OCI-LY7 (cell line): ENCODE results near the gene ADAMTSL4. TPM values are rescaled to one million over a fixed set of nuclear protein-coding genes. Genes with fewer than 3 reads are reported as not detected.

ENCODE experiments used
- BruUV-seq: library from RNA; stranded (reverse); fragments of 400-500 nt; replicated peaks from 2 replicates; lab custom pipeline; 2021; lab: Mats Ljungman, UMichigan
- CTCF ChIA-PET: fragments of 300-600 bp; sonication (Branson Sonifier 250); formaldehyde crosslinking; loops from one replicate; lab custom pipeline; 2022; ENCODE audit warnings: antibody characterized with exemption; ENCODE audit not compliant: unreplicated experiment; lab: Charles Lee
- POLR2A ChIA-PET: fragments of 300-600 bp; sonication (Branson Sonifier 250); formaldehyde crosslinking; loops from one replicate; lab custom pipeline; 2022; ENCODE audit warnings: antibody characterized with exemption; lab: Charles Lee
- DNase-seq: peaks from one replicate; pipeline ENCODE4 v3.0.0-alpha.2; 2015; ENCODE audit warnings: low spot score
- H2AFZ ChIP-seq: fragments of 200-600 bp; sonication (generic), shearing (Covaris generic); 2 replicates; pipeline ENCODE4 v1.6.1; 2014; ENCODE audit warnings: mild to moderate bottlenecking, antibody characterized with exemption, low read length, moderate library complexity
- H3K27ac ChIP-seq: fragments of 200-600 bp; sonication (generic); 2 replicates; pipeline ENCODE4 v1.5.1; 2014; ENCODE audit warnings: mixed run types, low read depth, mild to moderate bottlenecking, moderate library complexity, low read length, inconsistent platforms; ENCODE audit not compliant: poor library complexity, severe bottlenecking
- H3K36me3 ChIP-seq: fragments of 200-600 bp; sonication (generic); 2 replicates; pipeline ENCODE4 v1.6.1; 2014; ENCODE audit warnings: mild to moderate bottlenecking, antibody characterized with exemption, low read length, moderate library complexity, mixed read lengths; ENCODE audit not compliant: insufficient read depth
- H3K4me1 ChIP-seq: fragments of 200-600 bp; sonication (generic); 2 replicates; pipeline ENCODE4 v1.5.1; 2014; ENCODE audit warnings: mild to moderate bottlenecking, low read length; ENCODE audit not compliant: insufficient read depth, poor library complexity, severe bottlenecking
- H3K4me2 ChIP-seq: fragments of 200-600 bp; sonication (generic); 2 replicates; pipeline ENCODE4 v1.6.1; 2014; ENCODE audit warnings: mild to moderate bottlenecking, low read length
- H3K4me3 ChIP-seq: fragments of 200-600 bp; sonication (generic); 2 replicates; pipeline ENCODE4 v1.5.1; 2014; ENCODE audit warnings: mild to moderate bottlenecking, low read depth, low read length; ENCODE audit not compliant: poor library complexity, severe bottlenecking
- H3K79me2 ChIP-seq: fragments of 200-600 bp; sonication (generic); 2 replicates; pipeline ENCODE4 v1.6.1; 2016; ENCODE audit warnings: low read depth, mild to moderate bottlenecking, low read length, moderate library complexity, mixed read lengths; ENCODE audit not compliant: insufficient read depth
- H3K9me2 ChIP-seq: fragments of 200-600 bp; sonication (generic); 2 replicates; pipeline ENCODE4 v1.6.1; 2016; ENCODE audit warnings: mild to moderate bottlenecking, low read length, mixed read lengths; ENCODE audit not compliant: insufficient read depth
- H3K9me3 ChIP-seq: fragments of 200-600 bp; sonication (generic); 2 replicates; pipeline ENCODE4 v1.6.1; 2014; ENCODE audit warnings: mild to moderate bottlenecking, mixed run types, low read length, mixed read lengths
- H4K20me1 ChIP-seq: fragments of 200-600 bp; sonication (generic); 2 replicates; pipeline ENCODE4 v1.6.1; 2014; ENCODE audit warnings: mild to moderate bottlenecking, antibody characterized with exemption, low read length, moderate library complexity, mixed read lengths; ENCODE audit not compliant: insufficient read depth
- CTCF ChIP-seq: fragments of 200-600 bp; sonication (generic); conservative IDR thresholded peaks from 2 replicates; pipeline ENCODE4 v1.5.1; 2014; ENCODE audit warnings: mild to moderate bottlenecking, antibody characterized with exemption, low read length, moderate library complexity, mixed read lengths
- EZH2phosphoT487 ChIP-seq: fragments of 200-600 bp; sonication (generic); IDR thresholded peaks from 2 replicates; pipeline ENCODE4 v1.6.1; 2018; ENCODE audit warnings: low read depth, borderline replicate concordance, mild to moderate bottlenecking, mixed run types, antibody characterized with exemption, low read length, moderate library complexity, mixed read lengths
- intact Hi-C: fragments of 100-400 bp; cut with micrococcal nuclease; formaldehyde crosslinking; loops from one replicate; pipeline ENCODE4 v1.10.0; 2022; ENCODE audit not compliant: unreplicated experiment
- total RNA-seq, 2 experiments: library from RNA; depleted of rRNA in 1 of 2; stranded (reverse); fragments of >200 nt in 1 of 2; shearing (Covaris generic) in 1 of 2; gene quantifications; 2 replicates each; pipeline ENCODE4 v1.2.3, GENCODE V29; 2014 to 2022

ADAMTSL4 gene
- total RNA-seq, 2 experiments from 2014 or later = not detected

GRCh38 chr1:150552128-150552910 lies 3.1 kb downstream of the ADAMTSL4 start:
- Histone ChIP-seq H3K4me1 (peaks cover 9% of the 10 kb centered on the region), H3K9me2 (no peaks in the 10 kb centered on the region), H4K20me1 (no peaks in the 10 kb centered on the region), H3K4me3 (no peak overlapping the region), H2AFZ (no peak overlapping the region), H3K79me2 (no peaks in the 10 kb centered on the region), H3K36me3 (no peaks in the 10 kb centered on the region), H3K4me2 (no peak overlapping the region; the same call in 1 of the 2 replicates), H3K9me3 (no peaks in the 10 kb centered on the region), H3K27ac (no peak overlapping the region)
- TF ChIP-seq EZH2phosphoT487 (no peak), CTCF (no peak)
- no peak for DNase-seq
- BruUV-seq = no TSS peak
- CTCF ChIA-PET = interaction anchor here (0.5 kb wide), 1 partner anchor 9 kb away, joined by 3 read pairs; no protein-coding TSS in a partner anchor
- POLR2A ChIA-PET = interaction anchor here (0.6 to 0.7 kb wide), 2 partner anchors 14 to 364 kb away, joined by 4 read pairs; no protein-coding TSS in a partner anchor
- intact Hi-C loops = no loop called here

- Histone ChIP-seq H3K4me3 (no peak overlapping the region), H3K9me3 (no peaks in the 10 kb centered on the region), H2AFZ (no peak overlapping the region), H4K20me1 (no peaks in the 10 kb centered on the region), H3K4me2 (no peak overlapping the region), H3K9me2 (no peaks in the 10 kb centered on the region), H3K4me1 (peaks cover 9% of the 10 kb centered on the region), H3K27ac (no peak overlapping the region), H3K79me2 (no peaks in the 10 kb centered on the region), H3K36me3 (no peaks in the 10 kb centered on the region)
- intact Hi-C loops = no loop called here
- ChIA-PET POLR2A (no interaction called here), CTCF (no interaction called here)
- no peak for DNase-seq
- BruUV-seq = no TSS peak
- TF ChIP-seq EZH2phosphoT487 = no peak
- TF ChIP-seq CTCF = no peak
Measured at GRCh38 chr1:150552911-150553289, 3.7 kb downstream of the ADAMTSL4 start.
